ENCODE data around the gene MTF1. TPM values are rescaled to one million over a fixed set of nuclear protein-coding genes. Genes with fewer than 3 reads are reported as not detected.

MTF1 gene
- polyA plus RNA-seq, 10 donors: 4.8 to 8.0 (median 6.1) TPM

DNA sequence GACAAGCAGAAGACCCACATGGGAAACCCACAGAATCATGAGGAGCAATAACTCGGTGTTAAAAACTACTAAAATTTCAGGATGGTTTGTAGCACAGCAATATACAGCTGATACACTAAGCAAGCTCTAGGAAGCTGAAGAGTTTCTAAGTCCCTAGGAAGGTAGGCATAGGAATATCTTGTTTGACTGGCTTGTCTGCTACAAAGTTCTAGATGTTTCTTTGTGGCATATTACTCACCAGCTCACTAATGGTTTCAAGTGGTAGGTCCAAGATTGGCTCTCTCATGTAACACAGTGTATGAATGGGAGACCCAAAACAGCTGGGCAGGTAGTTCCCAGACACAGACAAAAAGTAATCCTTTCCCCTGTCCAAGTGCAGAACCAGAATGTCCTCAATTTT lies 13.3 kb upstream of the MTF1 start:
- DNase-seq: no peak

DNA sequence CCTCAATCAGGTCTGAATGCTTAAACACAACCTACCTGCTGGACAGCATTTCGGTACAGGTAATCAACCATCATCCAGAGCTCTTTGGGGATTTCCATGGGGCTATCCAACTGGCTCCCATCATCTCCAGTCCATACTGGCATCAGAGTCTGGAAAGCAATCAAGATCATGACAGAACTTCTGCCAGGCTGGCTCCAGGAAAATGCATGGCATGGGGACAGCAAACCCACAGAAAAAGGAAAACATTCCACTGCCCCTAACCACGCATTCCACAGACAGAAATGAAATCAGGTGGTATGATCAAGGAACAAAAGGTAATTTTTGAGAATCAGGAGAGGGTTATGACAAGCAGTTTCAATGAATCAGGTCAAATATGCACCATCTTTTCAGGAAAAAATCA lies 9.1 kb upstream of the MTF1 start:
- DNase-seq: no peak

DNA sequence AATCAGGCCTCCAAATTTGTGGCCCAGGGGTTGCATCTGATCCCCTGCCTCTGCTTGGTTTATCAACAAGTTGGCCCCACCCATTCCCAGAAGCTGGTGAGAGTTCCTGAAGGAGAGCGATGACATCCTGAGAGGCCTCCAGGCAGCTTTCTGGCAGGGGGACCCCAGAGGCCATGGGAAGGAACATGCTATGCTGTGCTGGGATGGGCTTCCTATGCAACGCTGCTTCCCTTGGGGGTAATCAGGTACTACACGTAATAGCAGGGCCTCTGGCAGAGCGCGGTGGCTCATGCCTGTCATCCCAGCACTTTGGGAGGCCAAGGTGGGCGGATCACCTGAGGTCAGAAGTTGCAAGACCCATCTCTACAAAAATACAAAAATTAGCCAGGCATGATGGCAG lies 8.4 kb upstream of the MTF1 start:
- DNase-seq: no peak

DNA sequence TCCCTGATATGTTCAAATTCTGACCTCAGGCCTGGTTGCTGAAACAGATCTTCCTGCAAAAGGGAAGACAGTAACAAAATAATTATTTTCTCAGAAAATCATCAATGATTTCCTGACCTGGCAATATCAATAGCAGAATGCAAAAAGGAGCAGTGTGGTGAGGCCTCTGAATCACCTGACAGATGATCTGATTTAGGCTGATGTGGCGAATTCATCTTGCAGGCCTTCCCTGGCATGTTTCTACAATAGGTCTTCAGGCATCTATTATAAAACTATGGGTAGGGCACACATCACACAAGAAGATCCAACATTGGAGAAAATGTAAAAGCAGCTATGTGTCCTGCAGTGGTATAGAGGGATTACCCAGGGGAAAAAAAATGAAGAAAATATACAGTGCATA lies 7.1 kb upstream of the MTF1 start:
- no peak for DNase-seq

DNA sequence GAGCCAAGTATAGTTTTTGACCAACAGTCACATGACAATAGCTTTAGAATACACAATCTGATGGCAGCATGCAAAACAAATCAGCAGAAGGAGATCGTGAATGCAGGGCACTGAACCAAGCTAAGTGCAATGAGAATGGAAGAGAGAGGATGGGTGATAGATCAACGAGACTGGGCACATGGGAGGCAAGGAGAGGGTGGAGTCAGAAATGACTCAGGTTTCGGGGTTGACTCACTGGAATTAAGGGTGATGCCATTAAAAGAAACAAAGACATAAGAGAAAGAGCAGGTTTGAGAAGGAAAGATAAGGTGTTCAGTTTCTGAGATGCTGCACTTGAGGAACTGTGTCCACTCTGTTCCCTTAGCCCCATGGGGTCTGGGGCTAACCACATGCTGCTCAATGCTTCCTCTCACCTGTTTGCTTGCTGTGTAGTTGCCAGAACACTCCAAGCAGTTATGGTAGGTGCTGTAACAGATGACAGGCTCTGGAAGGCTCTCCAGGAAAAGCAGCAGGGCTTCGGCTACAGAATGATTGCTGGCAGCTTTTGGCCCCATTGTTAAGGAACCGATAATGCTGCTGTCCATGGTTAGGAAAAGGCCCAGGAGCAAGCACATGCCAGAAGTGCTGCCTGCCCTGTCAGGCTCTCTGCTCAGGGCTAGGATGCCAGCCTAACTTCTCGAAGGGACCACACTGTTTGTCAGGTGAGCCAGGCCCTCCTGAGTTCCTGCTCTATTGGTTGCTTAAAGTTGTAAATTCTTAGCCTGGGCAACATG lies 6.1 kb upstream of the MTF1 start:
- no peak for DNase-seq

DNA sequence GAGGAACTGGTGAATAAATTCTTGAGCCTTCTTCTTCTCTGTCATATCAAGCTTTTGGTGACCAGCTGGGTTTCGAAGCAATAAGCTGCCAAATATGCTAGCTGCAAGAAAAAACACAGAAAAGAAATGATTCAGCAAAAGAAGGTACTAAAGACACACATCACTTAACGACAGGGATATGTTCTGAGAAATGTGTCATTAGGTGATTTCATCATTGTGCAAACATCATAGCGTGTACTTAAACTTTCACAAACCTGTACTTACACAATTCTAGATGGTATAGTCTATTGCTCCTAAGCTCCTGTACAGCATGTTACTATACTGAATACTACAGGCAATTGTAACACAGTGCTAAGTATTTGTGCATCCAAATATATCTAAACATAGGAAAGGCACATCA lies 2.9 kb upstream of the MTF1 start:
- no peak for DNase-seq

DNA sequence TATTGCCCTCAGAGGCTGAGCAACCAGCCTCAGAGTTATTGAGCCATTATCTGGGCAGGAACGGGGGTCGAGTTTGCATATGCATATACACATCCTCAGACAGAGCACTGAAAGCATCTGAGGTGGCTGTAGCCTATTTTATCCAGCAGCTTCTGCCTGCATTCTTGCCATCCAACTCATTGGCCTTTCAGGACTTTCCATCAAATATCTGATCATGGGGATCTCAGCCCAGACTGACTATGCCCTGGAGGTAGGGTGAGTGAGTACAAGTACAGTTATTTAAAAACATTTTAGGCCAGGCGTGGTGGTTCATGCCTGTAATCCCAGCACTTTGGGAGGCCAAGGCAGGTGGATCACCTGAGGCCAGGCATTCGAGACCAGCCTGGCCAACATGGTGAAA lies 1.8 kb upstream of the MTF1 start:
- DNase-seq: no peak

DNA sequence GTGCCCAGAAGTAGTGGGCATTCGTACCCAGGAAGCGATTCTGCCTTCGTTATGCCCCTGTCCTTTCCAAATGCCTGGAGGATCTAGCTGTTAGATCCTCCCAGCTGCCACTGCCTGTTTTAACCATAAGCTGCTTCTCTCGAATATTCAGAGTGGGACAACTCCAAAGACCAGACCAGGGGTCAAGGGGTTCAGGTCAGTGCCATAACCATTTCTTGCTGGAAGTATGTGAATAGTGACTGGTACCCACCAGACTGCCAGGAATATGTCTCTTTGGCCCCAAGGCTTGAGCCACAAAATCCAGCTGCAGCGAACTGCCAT lies 914 bp upstream of the MTF1 start:
- DNase-seq: no peak

DNA sequence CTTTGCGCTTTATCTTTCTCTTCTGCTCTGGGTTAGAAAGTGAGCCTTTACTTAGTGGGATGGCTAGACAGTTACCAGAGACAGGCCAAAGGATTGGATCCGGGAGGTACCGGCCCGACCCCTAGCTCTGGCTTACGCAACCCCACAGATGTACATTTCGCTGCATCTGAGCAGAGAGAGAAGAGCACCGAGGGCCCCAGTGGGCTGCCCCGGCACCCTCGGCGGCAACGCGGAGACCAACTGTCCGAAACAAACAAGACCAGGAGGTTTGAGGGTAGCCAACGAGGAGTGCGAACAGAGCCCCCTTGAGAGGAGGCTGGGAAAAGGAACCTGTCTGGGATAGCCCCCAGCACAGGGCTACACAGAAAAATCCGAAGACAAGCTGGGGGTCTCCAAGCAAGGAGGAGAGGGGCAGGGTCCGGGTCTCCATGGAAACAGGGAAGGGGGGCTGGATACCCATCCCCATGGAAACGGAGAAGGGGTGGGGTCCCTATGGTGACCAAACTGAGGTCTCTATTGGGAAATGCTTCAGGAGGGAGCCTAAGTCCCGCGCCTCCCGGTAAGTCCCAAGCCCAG lies 373 bp downstream of the MTF1 start:
- DNase-seq: no peak

DNA sequence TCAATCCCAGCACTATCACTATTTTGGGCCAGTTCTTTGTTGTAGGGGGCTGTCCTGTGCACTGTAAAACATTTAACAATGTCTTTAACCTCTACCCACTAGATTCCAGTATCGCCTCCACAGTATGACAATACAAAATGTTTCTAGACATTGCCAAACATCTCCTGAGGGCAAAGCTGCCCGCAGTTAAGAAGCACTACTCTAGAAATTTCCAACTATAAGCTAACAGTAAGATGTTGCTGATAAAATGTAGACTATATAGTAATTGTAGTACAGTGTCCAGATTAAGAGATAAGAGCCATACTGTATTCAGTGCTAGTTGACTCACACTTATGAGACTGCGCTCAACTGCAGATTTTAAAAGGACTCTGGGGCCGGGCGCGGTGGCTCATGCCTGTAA lies 5.0 kb downstream of the MTF1 start:
- no peak for DNase-seq

DNA sequence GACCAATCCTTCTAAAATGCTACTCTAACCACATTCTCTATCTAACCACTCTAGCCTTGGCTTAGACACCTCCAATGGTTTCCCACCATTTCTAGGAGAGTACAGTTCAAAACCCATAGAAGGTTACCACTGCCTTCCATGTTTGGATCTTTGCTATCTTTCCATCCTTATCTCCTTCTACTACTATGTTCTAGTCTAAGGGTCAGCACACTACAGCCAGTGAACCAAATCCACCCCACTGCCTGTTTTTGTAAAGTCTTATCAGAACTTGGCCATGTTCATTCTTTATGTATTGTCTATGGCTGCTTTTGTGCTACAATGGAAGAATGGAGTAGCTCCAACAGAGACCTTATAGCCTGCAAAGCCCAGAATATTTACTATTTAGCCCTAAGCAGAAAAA lies 6.2 kb downstream of the MTF1 start:
- DNase-seq: no peak

DNA sequence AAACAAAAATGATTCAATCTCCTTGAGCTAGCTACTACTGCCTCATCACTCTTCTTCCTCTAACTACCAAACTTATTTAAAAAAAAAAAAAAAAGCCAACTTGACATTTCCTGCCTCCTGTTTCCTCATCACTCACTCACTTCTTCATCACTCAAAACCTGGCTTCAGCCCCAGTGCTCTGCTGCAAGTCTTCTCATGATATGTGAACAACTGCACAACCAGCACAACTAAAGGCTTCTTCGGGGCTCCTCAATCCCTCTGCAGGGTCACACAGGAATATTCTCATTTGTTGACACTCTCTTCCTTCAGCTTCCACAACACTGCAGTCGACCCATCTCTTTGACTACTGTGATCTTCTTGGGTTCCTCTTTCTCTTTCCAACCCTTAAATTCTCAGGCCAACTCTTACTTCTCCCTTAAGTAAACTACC lies 7.6 kb downstream of the MTF1 start:
- DNase-seq: peak in 1 of 3 donors; percentile 18

DNA sequence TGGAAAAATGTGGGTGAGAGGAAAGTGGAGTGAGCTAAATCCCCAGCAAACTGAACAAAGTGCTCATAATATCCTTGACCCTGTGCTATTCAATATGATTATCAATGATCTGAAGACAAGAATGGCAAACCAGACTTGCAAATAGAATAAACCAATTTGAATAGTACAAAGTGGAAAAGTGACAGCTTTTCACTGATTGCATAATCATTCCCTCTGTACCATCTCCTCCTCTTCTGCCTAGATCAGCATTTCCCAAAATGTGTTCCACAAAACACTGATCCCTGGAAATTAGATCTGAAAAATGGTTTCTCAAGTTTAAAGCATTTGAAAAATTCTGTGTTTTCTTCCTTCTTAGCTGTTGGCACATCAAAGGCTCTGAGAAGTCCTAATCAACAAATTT lies 8.1 kb downstream of the MTF1 start:
- DNase-seq: no peak

DNA sequence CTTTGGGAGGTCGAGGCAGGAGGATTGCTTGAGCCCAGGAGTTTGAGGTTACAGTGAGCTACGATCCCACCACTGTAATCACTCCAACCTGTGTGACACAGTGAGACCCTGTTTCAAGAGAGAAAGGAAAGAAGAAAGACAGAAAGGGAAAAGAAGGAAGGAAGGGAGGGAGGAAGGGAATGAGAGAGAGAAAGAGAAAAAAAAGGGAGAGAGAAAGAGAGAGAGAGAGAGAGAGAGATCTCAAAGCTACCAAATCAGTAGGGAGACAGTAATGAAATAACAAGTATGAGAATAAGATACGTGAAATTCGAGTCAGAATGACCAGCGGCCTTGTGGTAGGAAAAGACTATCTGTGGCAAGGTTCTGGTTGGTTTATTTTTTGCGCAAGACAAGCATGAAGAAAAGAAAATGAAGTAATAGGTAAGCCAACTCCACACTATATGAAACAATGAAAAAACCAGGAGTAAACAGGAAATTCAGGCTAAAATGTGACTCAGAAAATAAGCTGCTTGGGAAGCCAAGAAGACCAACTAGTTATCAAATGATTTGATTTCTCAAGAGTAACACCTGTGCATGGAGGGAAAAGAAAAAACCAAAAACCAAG lies 8.9 kb downstream of the MTF1 start:
- DNase-seq: no peak

DNA sequence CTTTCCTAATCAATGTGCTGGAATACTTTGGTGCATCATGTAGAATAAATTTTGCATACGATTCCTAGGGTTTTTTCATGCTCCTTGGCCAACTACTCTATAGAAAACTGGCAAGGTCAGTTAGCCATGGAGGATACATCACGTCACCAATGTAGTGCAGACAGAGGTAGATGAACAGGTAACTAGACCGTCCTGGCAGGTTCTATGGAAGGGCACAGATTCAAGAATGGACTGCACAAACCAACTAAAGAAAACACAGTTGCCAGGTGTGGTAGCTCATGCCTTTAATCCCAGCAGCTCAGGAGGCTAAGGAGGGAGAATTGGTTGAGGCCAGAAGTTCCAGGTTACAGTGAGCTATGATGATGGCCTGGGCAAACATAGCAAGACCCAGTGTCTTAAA lies 9.9 kb downstream of the MTF1 start:
- DNase-seq: no peak

DNA sequence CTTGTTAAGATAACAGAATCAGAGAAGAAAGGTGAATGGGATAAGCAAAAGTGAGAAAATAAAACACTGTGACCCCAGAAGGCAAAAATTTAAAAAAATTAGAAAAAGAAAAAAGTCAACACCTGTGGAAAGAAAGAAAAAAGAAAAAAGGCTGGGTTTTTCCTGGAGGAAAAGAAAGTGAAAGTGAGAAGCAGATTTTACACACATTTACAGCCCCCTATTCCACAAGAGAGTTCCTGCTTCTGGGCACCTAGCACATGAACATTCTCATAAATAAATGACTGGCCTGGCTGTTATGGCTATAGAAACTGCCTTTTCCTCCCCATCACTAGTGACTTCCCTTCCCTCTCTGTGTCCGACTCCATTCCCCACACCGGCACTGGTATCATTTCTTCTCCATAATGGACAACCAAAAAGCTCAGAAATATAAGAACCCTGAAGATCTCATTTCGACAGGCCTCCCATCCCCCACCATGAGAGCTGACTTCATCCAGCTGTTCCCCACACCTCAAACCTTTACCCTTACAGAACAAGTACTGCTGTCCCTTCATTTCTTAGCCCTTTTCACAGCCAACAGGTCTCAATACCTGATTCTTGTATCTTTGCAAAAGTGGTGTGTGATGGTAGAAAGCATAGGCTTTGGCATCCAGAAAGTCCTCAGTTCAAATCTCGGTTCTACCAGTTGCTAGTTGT lies 12.6 kb downstream of the MTF1 start:
- DNase-seq: no peak

DNA sequence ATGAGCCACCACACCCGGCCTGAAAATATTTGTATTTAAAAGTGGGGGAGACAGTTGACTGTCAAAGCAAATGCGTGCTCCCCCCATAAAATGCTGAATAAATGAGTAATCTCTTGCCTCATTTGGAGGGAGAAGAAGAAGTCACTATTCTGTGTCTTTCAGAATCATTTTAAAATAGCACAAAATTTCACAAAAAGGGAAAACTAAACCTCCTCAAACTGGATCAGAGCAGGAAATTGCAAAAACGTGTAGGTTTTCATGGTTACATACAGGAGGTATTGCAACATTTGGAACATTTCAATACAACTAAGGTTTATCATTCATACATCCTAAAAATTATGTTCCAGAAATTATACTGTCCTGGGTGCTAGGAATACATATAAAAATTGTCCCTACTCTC lies 13.6 kb downstream of the MTF1 start:
- DNase-seq: no peak

DNA sequence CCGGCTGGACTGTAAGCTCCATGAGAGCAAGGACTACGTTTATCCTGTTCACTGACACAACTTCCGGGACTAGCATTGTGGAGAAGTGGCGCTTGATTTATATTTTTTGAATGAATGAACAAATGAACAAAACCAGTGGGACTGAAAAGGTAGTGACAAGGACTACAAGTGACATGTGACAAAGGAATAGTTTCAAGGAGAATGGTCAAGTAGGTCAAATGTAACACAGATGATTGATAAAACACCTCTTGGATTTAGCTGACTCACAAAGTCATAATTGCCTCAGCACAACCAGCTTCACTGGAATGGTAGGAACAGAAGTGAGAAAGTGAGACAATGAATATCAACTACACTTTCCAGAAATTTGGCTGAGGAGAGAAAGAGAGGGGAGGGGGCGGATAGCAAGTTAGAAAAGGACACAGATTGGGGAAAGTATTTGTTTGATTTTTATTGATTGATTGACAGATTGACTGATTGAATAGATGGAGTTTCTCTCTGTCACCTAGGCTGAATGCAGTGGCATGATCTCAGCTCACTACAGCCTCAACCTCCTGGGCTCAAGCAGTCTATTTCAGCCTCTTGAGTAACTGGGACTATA lies 14.2 kb downstream of the MTF1 start:
- DNase-seq: no peak

DNA sequence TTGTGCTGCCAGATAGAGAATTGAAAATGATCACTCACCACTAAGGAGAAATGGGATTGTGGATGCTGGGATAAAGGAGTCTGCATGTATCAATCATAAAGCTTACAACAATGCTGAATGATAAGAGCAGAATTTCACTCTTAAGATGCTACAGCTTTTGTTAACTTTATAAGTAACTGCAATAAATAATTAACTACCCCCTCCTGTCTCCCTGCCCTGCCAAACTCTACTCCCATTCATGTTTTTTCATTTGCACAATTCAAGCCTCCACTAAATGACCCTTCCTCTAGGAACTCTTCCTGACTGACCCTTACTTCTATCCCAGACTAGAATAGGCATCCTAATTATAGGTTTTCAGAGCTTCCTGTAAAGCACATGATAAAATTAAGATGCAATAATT lies 14.9 kb downstream of the MTF1 start:
- DNase-seq: no peak

DNA sequence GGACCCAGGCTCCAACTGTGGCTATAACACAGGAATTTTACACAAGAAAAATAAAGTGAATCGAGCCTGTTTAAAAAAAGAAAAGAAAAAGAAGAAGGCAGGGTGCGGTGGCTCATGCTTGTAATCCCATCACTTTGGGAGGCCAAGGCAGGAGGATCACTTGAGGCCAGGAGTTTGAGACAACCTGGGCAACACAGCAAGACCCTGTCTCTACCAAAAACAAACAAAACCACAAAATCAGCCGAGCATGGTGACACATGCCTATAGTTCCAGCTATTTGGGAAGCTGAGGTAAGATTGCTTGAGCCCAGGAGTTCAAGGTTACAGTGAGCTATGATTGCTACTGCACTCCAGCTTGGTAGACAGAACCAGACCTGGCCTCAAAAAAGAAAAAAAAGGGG lies 17.7 kb downstream of the MTF1 start:
- no peak for DNase-seq

DNA sequence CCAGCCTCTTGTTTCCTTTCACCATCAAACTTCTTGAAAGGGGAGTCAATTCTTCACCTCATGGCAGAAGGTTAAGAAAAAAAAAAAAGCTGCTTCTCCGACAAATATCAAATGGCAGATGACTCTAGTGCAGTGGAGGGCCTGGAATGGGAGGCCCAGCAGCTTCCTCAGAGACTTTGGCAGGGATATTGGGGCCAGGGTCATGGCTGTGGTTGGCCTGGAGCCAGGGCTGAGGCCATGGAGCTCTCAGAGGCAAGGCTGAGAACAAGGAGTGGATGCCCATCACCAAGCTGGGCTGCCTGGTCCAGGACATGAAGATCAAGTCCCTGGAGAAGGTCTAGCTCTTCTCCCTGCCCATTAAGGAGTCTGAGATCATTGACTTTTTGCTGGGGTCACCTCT lies 18.7 kb downstream of the MTF1 start:
- no peak for DNase-seq

DNA sequence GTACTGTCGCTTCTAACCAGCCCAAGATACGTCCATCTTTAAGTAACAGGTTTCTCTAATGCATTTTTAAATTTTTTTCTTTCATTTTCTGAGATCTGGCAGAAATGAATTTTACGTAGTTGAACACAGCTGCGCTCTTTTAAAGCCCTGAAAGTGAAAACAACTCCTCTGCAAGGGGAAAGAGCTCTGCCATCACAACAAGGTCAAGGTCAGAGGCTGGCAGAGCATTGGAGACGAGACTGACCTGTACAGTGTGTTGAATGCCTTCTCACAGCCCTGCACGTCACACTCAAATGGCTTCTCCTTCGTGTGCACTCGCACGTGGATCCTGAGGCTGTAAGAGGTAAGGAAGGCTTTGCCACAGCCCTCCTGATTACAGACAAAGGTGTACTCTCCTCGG lies 19.7 kb downstream of the MTF1 start:
- no peak for DNase-seq

DNA sequence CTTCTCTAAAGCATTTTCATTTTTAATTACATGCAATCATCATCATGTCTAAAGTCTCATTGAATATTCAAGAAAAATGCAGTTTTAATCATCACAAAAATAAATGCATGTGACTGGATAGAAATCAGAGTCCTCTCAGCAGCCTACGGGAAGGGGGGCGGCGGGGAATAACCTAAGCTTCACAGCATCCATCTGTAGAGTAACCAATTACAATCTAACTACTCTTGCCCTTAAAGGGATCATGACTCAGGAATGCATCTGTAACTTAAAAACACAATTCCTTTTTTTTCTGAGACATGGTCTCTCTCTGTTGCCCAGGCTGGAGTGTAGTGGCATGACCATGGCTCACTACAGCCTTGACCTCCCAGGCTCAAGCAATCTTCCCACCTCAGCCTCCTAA lies 22.6 kb downstream of the MTF1 start:
- DNase-seq: no peak
